HT-29 (cell line): ENCODE results near the gene LY86. TPM values are rescaled to one million over a fixed set of nuclear protein-coding genes. Genes with fewer than 3 reads are reported as not detected.

Experiments
- DNase-seq: peaks from one replicate; pipeline ENCODE4 v3.0.0-alpha.2; 2015; ENCODE audit warnings: low spot score
- total RNA-seq: library from RNA; depleted of rRNA; stranded (reverse); fragments of >200 nt; shearing (Covaris generic); gene quantifications from 2 replicates; pipeline ENCODE4 v1.2.3, GENCODE V29; 2014

The LY86 gene
- total RNA-seq, 1 experiment from 2014 or later: not detected

- DNase-seq: no peak
These were observed 17.4 kb upstream of the LY86 start for GRCh38 chr6:6570929-6571671.

- DNase-seq: no peak
These were observed 13.4 kb upstream of the LY86 start for GRCh38 chr6:6575143-6575542.

- DNase-seq: no peak
These were observed 10.8 kb upstream of the LY86 start for GRCh38 chr6:6577735-6578134.

- DNase-seq: no peak
These were observed 9.2 kb upstream of the LY86 start for GRCh38 chr6:6579281-6579680.

- DNase-seq: no peak
These were observed 8.2 kb upstream of the LY86 start for GRCh38 chr6:6580225-6580856.

GRCh38 chr6:6581054-6581453, 7.5 kb upstream of the LY86 start:
- DNase-seq: no peak

- no peak for DNase-seq
These were observed 6.4 kb upstream of the LY86 start for GRCh38 chr6:6582131-6582530.

GRCh38 chr6:6583836-6584235, 4.7 kb upstream of the LY86 start:
- DNase-seq: no peak

GRCh38 chr6:6584310-6585002, 4.1 kb upstream of the LY86 start:
- no peak for DNase-seq

GRCh38 chr6:6585003-6585311, 3.6 kb upstream of the LY86 start:
- DNase-seq: no peak

- no peak for DNase-seq
These were observed 2.4 kb upstream of the LY86 start for GRCh38 chr6:6586167-6586566.

- no peak for DNase-seq
These were observed 1.6 kb upstream of the LY86 start for GRCh38 chr6:6586671-6587526.

- no peak for DNase-seq
These were observed 840 bp upstream of the LY86 start for GRCh38 chr6:6587696-6588063.

GRCh38 chr6:6588924-6589709, 597 bp downstream of the LY86 start:
- DNase-seq: no peak

GRCh38 chr6:6590530-6590929, 2.0 kb downstream of the LY86 start:
- DNase-seq: no peak

GRCh38 chr6:6591778-6592465, 3.4 kb downstream of the LY86 start:
- DNase-seq: no peak

GRCh38 chr6:6592826-6593475, 4.4 kb downstream of the LY86 start:
- no peak for DNase-seq

GRCh38 chr6:6593867-6594468, 5.4 kb downstream of the LY86 start:
- no peak for DNase-seq

GRCh38 chr6:6595025-6595424, 6.5 kb downstream of the LY86 start:
- no peak for DNase-seq

- DNase-seq: no peak
These were observed 7.4 kb downstream of the LY86 start for GRCh38 chr6:6595952-6596351.
